Bronchial epithelial cell (primary cell): ENCODE results near the gene CLEC4D. TPM values are rescaled to one million over a fixed set of nuclear protein-coding genes. Genes with fewer than 3 reads are reported as not detected.
"Not testable (repeated sequence)": the region's sequence is repeated elsewhere in the genome, so short reads cannot be mapped to it uniquely, and the experiment has no call there.

Source experiments
- DNase-seq: peaks from one replicate; pipeline ENCODE4 v3.0.0-alpha.2; 2010; ENCODE audit warnings: low read depth
- FAIRE-seq: peaks from 2 replicates; lab custom pipeline; 2011; peaks lifted over from hg19 to GRCh38; lab: Jason Lieb, UNC
- H3K27me3 ChIP-seq: 2 replicates; pipeline ENCODE4 v1.5.1; 2011; ENCODE audit warnings: low read length; ENCODE audit not compliant: control insufficient read depth, insufficient read depth
- H3K36me3 ChIP-seq: 2 replicates; pipeline ENCODE4 v1.5.1; 2011; ENCODE audit warnings: low read length; ENCODE audit not compliant: control insufficient read depth, insufficient read depth
- H3K4me3 ChIP-seq: 2 replicates; pipeline ENCODE4 v1.5.1; 2011; ENCODE audit warnings: mild to moderate bottlenecking, low read depth, low read length, control low read depth
- CTCF ChIP-seq: IDR thresholded peaks from 2 replicates; pipeline ENCODE4 v1.5.1; 2011; ENCODE audit warnings: mild to moderate bottlenecking, moderate library complexity, low read length, control low read depth, inconsistent platforms; ENCODE audit not compliant: insufficient read depth, severe bottlenecking
- total RNA-seq: library from RNA; depleted of rRNA; stranded (reverse); fragments of >200 nt; gene quantifications from 2 replicates; pipeline ENCODE4 v1.2.1, GENCODE V29; 2014

Gene CLEC4D
- total RNA-seq, 1 donor from 2014 or later, result not detected

- H3K27me3 ChIP-seq, result no peaks in the 10 kb centered on the region
- no peak for TF ChIP-seq CTCF
- no peaks in the 10 kb centered on the region for H3K36me3 ChIP-seq
- DNase-seq (no peak), FAIRE-seq (no peak)
- no peak overlapping the region for H3K4me3 ChIP-seq
These were observed 4.7 kb downstream of the CLEC4D start for GRCh38 chr12:8517971-8518370.

- DNase-seq (no peak), FAIRE-seq (no peak)
These were observed 5.9 kb downstream of the CLEC4D start for GRCh38 chr12:8519171-8519570.

GRCh38 chr12:8527250-8528130, 14.2 kb downstream of the CLEC4D start:
- no peak for TF ChIP-seq CTCF
- DNase-seq (no peak), FAIRE-seq (no peak)
- Histone ChIP-seq H3K27me3 (no peaks in the 10 kb centered on the region), H3K4me3 (no peak overlapping the region), H3K36me3 (no peaks in the 10 kb centered on the region)

More at GRCh38 chr12:8519171-8519570, 5.9 kb downstream of the CLEC4D start:
- Histone ChIP-seq H3K27me3 (no peaks in the 10 kb centered on the region), H3K4me3 (no peak overlapping the region), H3K36me3 (no peaks in the 10 kb centered on the region)
- no peak for TF ChIP-seq CTCF

- FAIRE-seq, result no peak
- no peaks in the 10 kb centered on the region for H3K27me3 ChIP-seq
- H3K36me3 ChIP-seq, result no peaks in the 10 kb centered on the region
- TF ChIP-seq CTCF, result no peak
- DNase-seq, result no peak
- H3K4me3 ChIP-seq, result no peak overlapping the region
These were observed 18.7 kb downstream of the CLEC4D start for GRCh38 chr12:8532045-8532444.

GRCh38 chr12:8537820-8538219, 24.5 kb downstream of the CLEC4D start:
- not testable (repeated sequence) for DNase-seq, H3K27me3 ChIP-seq, FAIRE-seq, H3K36me3 ChIP-seq, H3K4me3 ChIP-seq

GRCh38 chr12:8540831-8541230, 27.5 kb downstream of the CLEC4D start, which contains the start of gene CLEC4E:
TSS of gene CLEC4E (minus strand) at chr12:8540905. CDS start at chr12:8540797, 108 bp downstream.
- DNase-seq, FAIRE-seq, H3K4me3 ChIP-seq, H3K36me3 ChIP-seq, H3K27me3 ChIP-seq: not testable (repeated sequence)
